Measurements from ENCODE around the gene CRYBB3. TPM values are rescaled to one million over a fixed set of nuclear protein-coding genes. Genes with fewer than 3 reads are reported as not detected.

Gene CRYBB3
- total and polyA plus RNA-seq, 2 donors (not counting 1 experiment from before 2014, with no cell fraction given), result not detected

- H3K4me3 ChIP-seq (replicated peaks in 1 of 4; ENCODE audit: control extremely low read depth in 1 of 4, insufficient read depth in 1 of 4, low read depth in 3 of 4, low read length in 4 of 4), result no peak overlapping the region
- no peaks in the 10 kb centered on the region for H4K20me1 ChIP-seq (ENCODE audit: control insufficient read depth, extremely low read depth, insufficient read depth, low read length)
- DNase-seq (ENCODE audit: low read depth in 2 of 2), result no peak
- no peaks in the 10 kb centered on the region for H3K4me1 ChIP-seq (ENCODE audit: control insufficient read depth, extremely low read depth, insufficient read depth, low read length)
- TF ChIP-seq EZH2 (IDR thresholded peaks at IDR 0.05; ENCODE audit: low read length, missing control alignments) (no peak), CTCF (conservative IDR thresholded peaks at IDR 0.05 in 1 of 2, IDR thresholded peaks at IDR 0.05 in 1 of 2; ENCODE audit: low read depth in 1 of 2, low read length in 2 of 2) (no peak)
- no peak overlapping the region for H3K4me2 ChIP-seq (ENCODE audit: extremely low read depth, insufficient read depth, low read length)
- no peak overlapping the region for H2AFZ ChIP-seq (ENCODE audit: low read length)
- no peaks in the 10 kb centered on the region for H3K9me3 ChIP-seq (ENCODE audit: control insufficient read depth, insufficient read depth, low read depth, low read length)
- H3K27ac ChIP-seq (ENCODE audit: insufficient read depth, low read length), result no peak overlapping the region
- no peaks in the 10 kb centered on the region for H3K79me2 ChIP-seq (ENCODE audit: control insufficient read depth, insufficient read depth, low read length)
- H3K36me3 ChIP-seq (ENCODE audit: control insufficient read depth, insufficient read depth, low read length), result no peaks in the 10 kb centered on the region
- H3K9ac ChIP-seq (ENCODE audit: insufficient read depth, low read length), result no peak overlapping the region
- H3K27me3 ChIP-seq (ENCODE audit: control insufficient read depth, insufficient read depth, low read length), result no peaks in the 10 kb centered on the region
Measured at GRCh38 chr22:25165785-25166184, 33.9 kb upstream of the CRYBB3 start.

GRCh38 chr22:25166266-25167040 lies 33.2 kb upstream of the CRYBB3 start:
- Histone ChIP-seq H3K36me3 (ENCODE audit: control insufficient read depth, insufficient read depth, low read length) (no peaks in the 10 kb centered on the region), H3K9ac (ENCODE audit: insufficient read depth, low read length) (no peak overlapping the region), H3K4me1 (ENCODE audit: control insufficient read depth, extremely low read depth, insufficient read depth, low read length) (no peaks in the 10 kb centered on the region), H3K9me3 (ENCODE audit: control insufficient read depth, insufficient read depth, low read depth, low read length) (no peaks in the 10 kb centered on the region), H3K79me2 (ENCODE audit: control insufficient read depth, insufficient read depth, low read length) (no peaks in the 10 kb centered on the region), H3K4me2 (ENCODE audit: extremely low read depth, insufficient read depth, low read length) (no peak overlapping the region), H3K27me3 (ENCODE audit: control insufficient read depth, insufficient read depth, low read length) (no peaks in the 10 kb centered on the region), H3K27ac (ENCODE audit: insufficient read depth, low read length) (no peak overlapping the region), H4K20me1 (ENCODE audit: control insufficient read depth, extremely low read depth, insufficient read depth, low read length) (no peaks in the 10 kb centered on the region), H3K4me3 (replicated peaks in 1 of 4; ENCODE audit: control extremely low read depth in 1 of 4, insufficient read depth in 1 of 4, low read depth in 3 of 4, low read length in 4 of 4) (no peak overlapping the region), H2AFZ (ENCODE audit: low read length) (no peak overlapping the region)
- no peak for TF ChIP-seq CTCF (conservative IDR thresholded peaks at IDR 0.05 in 1 of 2, IDR thresholded peaks at IDR 0.05 in 1 of 2; ENCODE audit: low read depth in 1 of 2, low read length in 2 of 2)
- no peak for TF ChIP-seq EZH2 (IDR thresholded peaks at IDR 0.05; ENCODE audit: low read length, missing control alignments)
- DNase-seq (ENCODE audit: low read depth in 2 of 2), result no peak

GRCh38 chr22:25167082-25167481 lies 32.6 kb upstream of the CRYBB3 start:
- Histone ChIP-seq H3K4me1 (ENCODE audit: control insufficient read depth, extremely low read depth, insufficient read depth, low read length) (no peaks in the 10 kb centered on the region), H2AFZ (ENCODE audit: low read length) (no peak overlapping the region), H3K9ac (ENCODE audit: insufficient read depth, low read length) (no peak overlapping the region), H3K9me3 (ENCODE audit: control insufficient read depth, insufficient read depth, low read depth, low read length) (no peaks in the 10 kb centered on the region), H4K20me1 (ENCODE audit: control insufficient read depth, extremely low read depth, insufficient read depth, low read length) (no peaks in the 10 kb centered on the region), H3K79me2 (ENCODE audit: control insufficient read depth, insufficient read depth, low read length) (no peaks in the 10 kb centered on the region), H3K27ac (ENCODE audit: insufficient read depth, low read length) (no peak overlapping the region), H3K27me3 (ENCODE audit: control insufficient read depth, insufficient read depth, low read length) (no peaks in the 10 kb centered on the region), H3K4me2 (ENCODE audit: extremely low read depth, insufficient read depth, low read length) (no peak overlapping the region), H3K4me3 (replicated peaks in 1 of 4; ENCODE audit: control extremely low read depth in 1 of 4, insufficient read depth in 1 of 4, low read depth in 3 of 4, low read length in 4 of 4) (no peak overlapping the region), H3K36me3 (ENCODE audit: control insufficient read depth, insufficient read depth, low read length) (no peaks in the 10 kb centered on the region)
- DNase-seq (ENCODE audit: low read depth in 2 of 2), result no peak
- no peak for TF ChIP-seq EZH2 (IDR thresholded peaks at IDR 0.05; ENCODE audit: low read length, missing control alignments)
- no peak for TF ChIP-seq CTCF (conservative IDR thresholded peaks at IDR 0.05 in 1 of 2, IDR thresholded peaks at IDR 0.05 in 1 of 2; ENCODE audit: low read depth in 1 of 2, low read length in 2 of 2)
